K562 treated with DMSO at 1 percent for 4 hours (cell line): ENCODE results near the gene IL36B. TPM values are rescaled to one million over a fixed set of nuclear protein-coding genes. Genes with fewer than 3 reads are reported as not detected.

Experiments used
- total RNA-seq: library from RNA; unstranded; fragments of 300-600 nt; gene quantifications from 2 replicates; pipeline ENCODE4 v1.2.3, GENCODE V29; 2022; ENCODE audit not compliant: insufficient read depth

The IL36B gene
- not detected in 2 replicates for total RNA-seq

DNA sequence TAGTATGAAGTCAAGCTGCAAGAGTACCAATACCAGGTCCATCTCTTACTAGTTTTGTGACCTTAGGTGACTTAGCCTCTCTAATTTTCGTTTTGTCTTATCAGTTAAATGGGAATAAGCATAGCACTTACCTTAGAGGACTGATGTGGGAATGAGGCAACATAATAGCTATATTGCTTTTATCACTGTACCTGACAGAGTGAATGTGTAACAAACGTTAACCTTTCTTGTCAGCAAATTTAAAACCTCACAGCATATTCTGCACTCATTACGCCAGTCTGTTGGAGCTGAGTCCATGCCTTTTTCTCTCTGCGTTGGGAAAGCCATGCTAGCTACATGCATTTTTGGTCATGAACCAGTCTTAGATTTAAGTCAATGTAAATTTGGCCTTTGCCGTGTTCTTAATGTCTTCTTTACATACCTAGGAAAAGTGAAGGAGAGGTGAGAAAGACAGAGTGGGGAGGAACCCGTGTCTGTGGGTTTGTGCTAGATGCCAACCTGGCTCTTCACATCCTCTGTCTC, at the start of gene IL36B:
TSS of gene IL36B (minus strand) at position 472 of the 522 bp plus-strand sequence.

DNA sequence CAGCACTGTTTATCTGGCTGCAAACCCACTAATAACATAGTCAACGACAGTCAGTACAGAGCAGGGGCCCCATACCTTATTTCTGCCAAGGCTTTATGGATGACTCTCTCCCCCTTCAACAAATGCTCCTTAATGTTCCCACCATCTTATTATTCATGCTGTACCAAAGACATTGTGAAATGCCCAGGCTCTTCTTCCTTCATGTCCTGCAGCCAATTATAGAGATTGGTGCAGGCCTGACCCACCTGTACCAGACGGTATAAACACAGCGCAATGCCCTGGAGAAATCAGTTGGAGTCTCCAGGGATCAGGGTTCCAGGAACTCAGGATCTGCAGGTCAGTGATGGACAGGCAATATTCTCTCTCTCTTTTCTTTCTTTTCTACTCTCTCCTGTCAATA, 15.0 kb upstream of the IL36B start, which contains the start of gene IL1F10:
TSS of gene IL1F10 (plus strand) at position 290 of the 400 bp plus-strand sequence. CDS start 4,769 bp downstream, outside the sequence.

DNA sequence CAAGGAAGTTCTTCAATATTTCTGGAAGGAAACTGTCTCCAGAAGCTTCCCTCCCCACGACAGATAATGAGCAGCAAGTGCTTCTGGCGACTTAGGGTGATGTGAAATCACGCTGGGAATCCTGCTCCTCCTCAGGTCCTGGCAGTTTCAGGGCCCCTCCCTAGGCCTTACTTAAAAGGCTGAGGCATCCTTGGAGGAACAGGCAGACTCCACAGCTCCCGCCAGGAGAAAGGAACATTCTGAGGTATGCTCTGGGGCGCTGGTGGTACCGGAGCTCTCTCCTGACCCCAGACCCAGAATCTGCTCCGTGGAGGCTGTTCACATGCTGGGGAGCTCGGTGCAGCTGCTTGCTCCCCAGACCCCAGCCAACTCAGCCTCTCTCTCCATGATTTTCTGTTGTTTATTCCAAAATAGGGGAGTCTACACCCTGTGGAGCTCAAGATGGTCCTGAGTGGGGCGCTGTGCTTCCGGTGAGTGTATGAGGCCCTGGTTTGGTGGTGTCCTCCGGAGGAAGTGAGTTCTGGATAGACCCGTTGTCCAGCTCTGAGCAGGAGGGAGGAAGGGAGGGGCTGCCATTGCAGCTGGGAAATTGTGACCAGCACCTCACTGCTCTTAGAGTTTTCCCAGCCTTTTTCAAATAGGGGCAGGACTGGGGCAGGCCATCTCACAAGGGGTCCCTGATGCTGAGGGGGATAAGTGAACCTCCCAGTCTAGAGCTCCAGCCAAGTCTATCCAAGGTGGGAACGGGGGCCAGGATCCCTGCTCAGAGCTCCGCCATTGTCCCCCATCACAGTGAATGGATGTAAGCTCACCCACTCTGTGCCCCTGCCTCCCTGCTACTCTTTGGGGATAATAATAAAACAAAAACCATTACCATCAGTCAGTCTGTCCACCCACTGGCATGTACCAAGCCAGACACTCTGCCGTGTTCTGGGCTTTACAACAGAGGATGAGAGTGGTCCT, 6.6 kb upstream of the IL36B start, which contains the start of gene IL36RN:
TSS of gene IL36RN (plus strand) at position 201 of the 963 bp plus-strand sequence. CDS start at position 442, 241 bp downstream.

DNA sequence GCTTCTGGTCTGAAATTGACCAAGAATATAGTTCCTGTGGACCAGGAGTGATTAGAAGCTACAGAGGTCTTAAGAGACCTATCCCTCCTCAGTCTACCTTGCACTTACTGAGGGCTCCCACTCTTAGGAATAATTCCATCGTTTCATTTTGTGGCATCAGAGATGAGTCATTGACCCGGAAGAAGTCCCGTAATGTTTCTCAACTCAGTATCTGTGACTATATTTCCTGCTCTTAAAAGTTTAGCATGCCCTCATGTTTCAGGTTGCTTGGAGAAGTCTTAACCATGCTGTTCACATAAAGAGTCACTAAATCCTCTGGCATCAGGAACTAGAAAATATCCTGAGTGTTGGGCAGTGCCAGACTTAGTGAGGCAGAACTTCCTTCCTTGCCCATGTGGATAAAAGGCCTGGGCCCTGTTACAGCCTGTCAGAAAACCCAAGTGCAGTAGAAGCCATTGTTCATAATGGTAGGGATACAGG, 47.6 kb downstream of the IL36B start, which contains the start of gene IL36A:
TSS of gene IL36A (plus strand) at position 430 of the 480 bp plus-strand sequence. CDS start 413 bp downstream, outside the sequence.

DNA sequence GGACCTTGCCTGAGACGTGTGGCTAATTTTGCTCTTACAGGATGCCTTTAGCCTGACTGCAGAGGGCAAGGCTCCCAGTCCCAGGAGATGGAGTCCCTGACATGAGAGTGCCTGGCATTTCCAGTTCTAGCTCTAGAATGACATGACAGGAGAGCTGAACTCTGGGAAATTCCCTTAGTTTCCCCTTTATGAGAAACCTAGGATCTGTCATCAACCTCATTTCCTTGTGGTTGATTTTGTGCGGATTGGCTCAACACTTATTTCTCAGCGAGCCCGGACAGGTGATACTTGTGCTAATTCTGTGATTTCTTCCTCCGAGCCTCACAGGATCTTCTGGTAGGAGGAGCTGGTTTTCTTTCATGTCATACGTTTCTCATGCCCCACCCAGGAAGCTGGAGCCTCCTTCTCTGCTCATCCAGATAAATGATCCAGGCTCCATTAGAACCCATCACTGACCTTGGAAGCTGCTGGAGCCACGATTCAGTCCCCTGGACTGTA, 75.1 kb downstream of the IL36B start, which contains the start of gene IL36G:
TSS of gene IL36G (plus strand) at position 448 of the 498 bp plus-strand sequence. CDS start 633 bp downstream, outside the sequence.

Other genes with a start within 250 kb of the IL36B start
- gene IL1B, start 216.1 kb downstream of the IL36B start, total RNA-seq = not detected in 2 replicates
- gene IL37, start 141.7 kb downstream of the IL36B start, total RNA-seq = not detected in 2 replicates
- gene IL36G, start 74.9 kb downstream of the IL36B start, total RNA-seq = not detected in 2 replicates
- not detected in 2 replicates for gene IL36A, start 47.4 kb downstream of the IL36B start, total RNA-seq
- not detected in 2 replicates for gene IL36RN, start 6.3 kb upstream of the IL36B start, total RNA-seq
- not detected in 2 replicates for gene IL1F10, start 15.1 kb upstream of the IL36B start, total RNA-seq
- not detected in 2 replicates for gene IL1RN, start 74.7 kb upstream of the IL36B start, total RNA-seq
- gene PSD4, start 121.1 kb upstream of the IL36B start, total RNA-seq = 14.0 and 15.6 TPM in 2 replicates
- gene PAX8, start 226.1 kb upstream of the IL36B start, total RNA-seq = 1.1 and 1.5 TPM in 2 replicates